Kidney (tissue), 14 donors: ENCODE measurements around the gene MAMLD1. TPM values are rescaled to one million over a fixed set of nuclear protein-coding genes. Genes with fewer than 3 reads are reported as not detected.
A peak's percentile ranks its signal among the peaks of the same experiment; 100 is the strongest.

Experiments used
- DNase-seq, 5 donors: peaks; one replicate each; pipeline ENCODE4 v3.0.0-alpha.2; 2013 to 2020
- FAIRE-seq: peaks from 2 replicates; lab custom pipeline; 2012; peaks lifted over from hg19 to GRCh38; lab: Jason Lieb, UNC
- H3K27ac ChIP-seq, 2 donors: one replicate each; pipeline ENCODE4 v1.7.0; 2013; ENCODE audit warnings: low read depth in 2 of 2, low read length in 2 of 2, inconsistent platforms in 1 of 2
- H3K27me3 ChIP-seq: one replicate; pipeline ENCODE4 v1.7.1; 2013; ENCODE audit warnings: low read length, inconsistent platforms; ENCODE audit not compliant: control insufficient read depth, insufficient read depth
- H3K36me3 ChIP-seq, 3 donors: one replicate each; pipeline versions ENCODE4 v1.7.0 to v1.7.1; 2013; ENCODE audit warnings: low read length in 3 of 3, control low read depth in 1 of 3, inconsistent platforms in 1 of 3; ENCODE audit not compliant: insufficient read depth in 3 of 3, control insufficient read depth in 2 of 3
- H3K4me1 ChIP-seq, 3 donors: one replicate each; pipeline versions ENCODE4 v1.7.0 to v1.7.1; 2013; ENCODE audit warnings: low read length in 3 of 3, inconsistent platforms in 1 of 3, low read depth in 1 of 3; ENCODE audit not compliant: control insufficient read depth in 2 of 3, insufficient read depth in 2 of 3
- H3K4me3 ChIP-seq, 3 donors: one replicate each; pipeline versions ENCODE4 v1.7.0 to v1.8.1; 2013; ENCODE audit warnings: low read length in 3 of 3, control low read depth in 1 of 3, inconsistent platforms in 1 of 3
- H3K9ac ChIP-seq, 3 donors: one replicate each; pipeline versions ENCODE4 v1.7.0 to v1.7.1; 2013; ENCODE audit warnings: low read length in 3 of 3, control low read depth in 1 of 3, inconsistent platforms in 1 of 3
- H3K9me3 ChIP-seq, 3 donors: one replicate each; pipeline versions ENCODE4 v1.7.0 to v1.7.1; 2013; ENCODE audit warnings: low read length in 3 of 3, control low read depth in 1 of 3, inconsistent platforms in 1 of 3; ENCODE audit not compliant: control insufficient read depth in 2 of 3, insufficient read depth in 1 of 3
- CTCF ChIP-seq: IDR thresholded peaks from 3 replicates; pipeline ENCODE4 v1.5.1; 2012; ENCODE audit warnings: mild to moderate bottlenecking, moderate library complexity, borderline replicate concordance; ENCODE audit not compliant: insufficient read depth; ENCODE audit errors: extremely low read depth
- intact Hi-C: fragments of 100-400 bp; cut with DNase I; formaldehyde crosslinking; loops from one replicate; pipeline ENCODE4 v1.11.1; 2022
- polyA plus RNA-seq: library from polyadenylated mRNA; stranded (reverse); fragments of 350-450 nt; fragmentation: Illumina TruSeq; extraction: RNeasy Lipid Tissue Mini Kit (QIAGEN cat#74804); gene quantifications from one replicate; pipeline ENCODE4 v1.2.3, GENCODE V29; 2014; ENCODE audit warnings: low read depth, low replicate concordance; ENCODE audit not compliant: insufficient read depth
- total RNA-seq: library from RNA; stranded (reverse); fragmentation: NEBNext Ultra II Directional; extraction: Animal tissue kit (Norgen Biotek cat#: 25700); gene quantifications from one replicate; pipeline ENCODE4 v1.2.1, GENCODE V29; 2021
- donor health status: control.
- donor health status: control.
- donor health status: control.
- donor health status: control.
- donor health status: control.
- donor health status: DM: yes; HTN: yes; CAD: no.
- donor health status: Normal renal cell carcinoma (clear cell type).

The MAMLD1 gene
- total and polyA plus RNA-seq, 2 donors from 2014 or later: 1.4 to 6.5 TPM

GRCh38 chrX:150429594-150429993 lies 66.5 kb downstream of the MAMLD1 start:
- Histone ChIP-seq H3K36me3 (no peaks in the 10 kb centered on the region), H3K4me3 (no peak overlapping the region), H3K4me1 (no peaks in the 10 kb centered on the region), H3K9me3 (no peaks in the 10 kb centered on the region), H3K9ac (no peak overlapping the region), H3K27ac (no peak overlapping the region), H3K27me3 (no peaks in the 10 kb centered on the region)
- intact Hi-C loops: no loop called here
- TF ChIP-seq CTCF: no peak
- FAIRE-seq (peak; percentile 55), DNase-seq (no peak)

- intact Hi-C loops: no loop called here
- DNase-seq (no peak), FAIRE-seq (no peak)
- Histone ChIP-seq H3K27ac (no peak overlapping the region), H3K27me3 (no peaks in the 10 kb centered on the region), H3K4me3 (no peak overlapping the region), H3K36me3 (no peaks in the 10 kb centered on the region), H3K9me3 (no peaks in the 10 kb centered on the region), H3K9ac (no peak overlapping the region), H3K4me1 (no peaks in the 10 kb centered on the region)
- TF ChIP-seq CTCF: no peak
Measured at GRCh38 chrX:150436195-150436594, 73.1 kb downstream of the MAMLD1 start.

- no peak for TF ChIP-seq CTCF
- Histone ChIP-seq H3K9ac (no peak overlapping the region), H3K4me3 (no peak overlapping the region), H3K27me3 (no peaks in the 10 kb centered on the region), H3K27ac (no peak overlapping the region), H3K9me3 (no peaks in the 10 kb centered on the region), H3K36me3 (no peaks in the 10 kb centered on the region), H3K4me1 (no peaks in the 10 kb centered on the region)
- intact Hi-C loops: no loop called here
- FAIRE-seq (no peak), DNase-seq (no peak)
Measured at GRCh38 chrX:150438165-150438564, 75.0 kb downstream of the MAMLD1 start.

GRCh38 chrX:150446151-150446550 lies 83.0 kb downstream of the MAMLD1 start:
- Histone ChIP-seq H3K4me1 (no peaks in the 10 kb centered on the region), H3K9me3 (no peaks in the 10 kb centered on the region), H3K9ac (no peak overlapping the region), H3K36me3 (no peaks in the 10 kb centered on the region), H3K27me3 (no peaks in the 10 kb centered on the region), H3K4me3 (no peak overlapping the region), H3K27ac (no peak overlapping the region)
- no peak for TF ChIP-seq CTCF
- FAIRE-seq: no peak
- intact Hi-C loops: no loop called here
- peak in 1 of 5 donors; percentile 9 for DNase-seq
